RPMI7951 (cell line): ENCODE data around the gene TESMIN. TPM values are rescaled to one million over a fixed set of nuclear protein-coding genes. Genes with fewer than 3 reads are reported as not detected.

ENCODE experiments used
- DNase-seq: peaks from one replicate; pipeline ENCODE4 v3.0.0-alpha.2; 2012; ENCODE audit warnings: low read depth
- total RNA-seq: library from RNA; depleted of rRNA; stranded (reverse); fragments of >200 nt; shearing (Covaris generic); gene quantifications from 2 replicates; pipeline ENCODE4 v1.2.3, GENCODE V29; 2014

The TESMIN gene
- total RNA-seq, 1 experiment from 2014 or later = 0.96 TPM

GRCh38 chr11:68683121-68683520 lies 68.2 kb downstream of the TESMIN start:
- no peak for DNase-seq

GRCh38 chr11:68682531-68682961 lies 68.8 kb downstream of the TESMIN start:
- DNase-seq = no peak

- DNase-seq = no peak
These were observed 70.6 kb downstream of the TESMIN start for GRCh38 chr11:68680541-68681231.

- DNase-seq = no peak
These were observed 73.3 kb downstream of the TESMIN start for GRCh38 chr11:68678031-68678441.

GRCh38 chr11:68677432-68677831 lies 73.9 kb downstream of the TESMIN start:
- DNase-seq = peak; percentile 93

- DNase-seq = no peak
These were observed 76.9 kb downstream of the TESMIN start for GRCh38 chr11:68674461-68674860.

GRCh38 chr11:68673991-68674390 lies 77.3 kb downstream of the TESMIN start:
- DNase-seq = no peak

GRCh38 chr11:68673306-68673945 lies 77.9 kb downstream of the TESMIN start:
- DNase-seq = no peak

GRCh38 chr11:68670208-68670992 lies 80.9 kb downstream of the TESMIN start:
- no peak for DNase-seq

GRCh38 chr11:68669301-68670090 lies 81.8 kb downstream of the TESMIN start:
- DNase-seq = no peak

GRCh38 chr11:68667511-68668500 lies 83.5 kb downstream of the TESMIN start:
- no peak for DNase-seq

GRCh38 chr11:68666849-68667248 lies 84.5 kb downstream of the TESMIN start:
- no peak for DNase-seq

GRCh38 chr11:68665436-68665835 lies 85.9 kb downstream of the TESMIN start:
- DNase-seq = no peak

GRCh38 chr11:68664906-68665305 lies 86.4 kb downstream of the TESMIN start:
- DNase-seq = no peak

- no peak for DNase-seq
These were observed 87.2 kb downstream of the TESMIN start for GRCh38 chr11:68664141-68664540.

GRCh38 chr11:68663482-68664010 lies 87.8 kb downstream of the TESMIN start:
- DNase-seq = no peak

GRCh38 chr11:68661697-68662603 lies 89.4 kb downstream of the TESMIN start:
- DNase-seq = no peak

- no peak for DNase-seq
These were observed 90.3 kb downstream of the TESMIN start for GRCh38 chr11:68661014-68661413.
